ENCODE data around the gene DIP2C.
"Not testable (repeated sequence)": the region's sequence is repeated elsewhere in the genome, so short reads cannot be mapped to it uniquely, and the experiment has no call there.

The DIP2C gene

DNA sequence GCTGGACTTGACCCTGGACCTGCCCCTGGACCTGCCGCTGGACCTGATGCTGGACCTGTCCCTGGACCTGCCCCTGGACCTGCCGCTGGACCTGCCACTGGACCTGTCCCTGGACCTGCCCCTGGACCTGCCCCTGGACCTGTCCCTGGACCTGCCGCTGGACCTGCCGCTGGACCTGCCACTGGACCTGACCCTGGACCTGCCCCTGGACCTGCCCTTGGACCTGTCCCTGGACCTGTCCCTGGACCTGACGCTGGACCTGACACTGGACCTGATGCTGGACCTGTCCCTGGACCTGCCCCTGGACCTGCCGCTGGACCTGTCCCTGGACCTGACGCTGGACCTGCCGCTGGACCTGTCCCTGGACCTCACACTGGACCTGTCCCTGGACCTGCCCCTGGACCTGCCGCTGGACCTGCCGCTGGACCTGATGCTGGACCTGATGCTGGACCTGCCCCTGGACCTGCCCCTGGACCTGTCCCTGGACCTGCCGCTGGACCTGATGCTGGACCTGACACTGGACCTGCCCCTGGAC, 31.6 kb downstream of the DIP2C start:
- DNase-seq (ENCODE audit: low spot score) = not testable (repeated sequence)

DNA sequence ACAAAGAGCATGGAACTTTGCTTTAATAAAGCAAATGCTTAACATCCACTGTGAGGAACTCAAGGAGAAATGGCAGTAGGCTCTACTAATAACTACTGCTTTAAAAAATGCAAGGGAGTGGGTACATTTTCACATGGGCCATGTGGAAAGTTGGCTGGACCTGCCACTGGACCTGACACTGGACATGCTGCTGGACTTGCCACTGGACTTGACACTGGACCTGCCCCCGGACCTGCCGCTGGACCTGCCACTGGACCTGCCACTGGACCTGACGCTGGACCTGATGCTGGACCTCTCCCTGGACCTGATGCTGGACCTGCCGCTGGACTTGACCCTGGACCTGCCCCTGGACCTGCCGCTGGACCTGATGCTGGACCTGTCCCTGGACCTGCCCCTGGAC, 32.6 kb downstream of the DIP2C start:
- DNase-seq (ENCODE audit: low spot score) = no peak

DNA sequence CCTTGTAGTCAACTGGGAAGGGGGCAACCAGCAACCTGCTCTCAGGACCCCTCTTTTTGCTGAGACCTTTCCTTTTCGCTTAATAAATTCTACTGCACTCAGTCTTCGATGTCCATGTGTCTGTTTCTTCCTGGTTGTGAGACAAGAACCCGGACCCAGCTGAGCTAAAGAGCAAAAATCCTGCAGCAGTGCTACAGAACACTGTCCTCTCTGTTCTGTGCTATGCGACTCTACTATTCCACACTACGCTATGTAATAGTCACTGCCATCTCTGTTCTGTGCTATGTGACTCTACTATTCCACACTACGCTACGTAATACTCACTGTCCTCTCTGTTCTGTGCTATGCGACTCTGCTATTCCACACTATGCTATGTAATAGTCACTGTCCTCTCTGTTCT, 34.3 kb downstream of the DIP2C start:
- DNase-seq (ENCODE audit: low spot score) = no peak

DNA sequence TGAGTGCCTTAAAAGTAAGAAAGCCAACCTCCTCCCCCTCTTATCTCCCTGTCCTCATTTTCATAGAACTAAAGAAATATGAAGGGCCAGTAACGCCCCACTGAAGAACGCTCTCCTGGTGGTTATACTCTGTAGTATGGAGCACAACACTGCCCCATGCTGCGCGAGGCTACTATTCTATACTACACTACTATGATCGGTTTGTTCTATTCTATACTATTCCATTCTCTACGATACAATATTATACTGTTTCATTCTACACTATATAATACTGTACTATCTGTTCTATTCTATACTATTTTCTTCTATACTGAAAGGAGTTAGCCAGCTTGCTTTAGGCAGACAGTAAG, 34.8 kb downstream of the DIP2C start:
- DNase-seq (ENCODE audit: low spot score) = no peak

DNA sequence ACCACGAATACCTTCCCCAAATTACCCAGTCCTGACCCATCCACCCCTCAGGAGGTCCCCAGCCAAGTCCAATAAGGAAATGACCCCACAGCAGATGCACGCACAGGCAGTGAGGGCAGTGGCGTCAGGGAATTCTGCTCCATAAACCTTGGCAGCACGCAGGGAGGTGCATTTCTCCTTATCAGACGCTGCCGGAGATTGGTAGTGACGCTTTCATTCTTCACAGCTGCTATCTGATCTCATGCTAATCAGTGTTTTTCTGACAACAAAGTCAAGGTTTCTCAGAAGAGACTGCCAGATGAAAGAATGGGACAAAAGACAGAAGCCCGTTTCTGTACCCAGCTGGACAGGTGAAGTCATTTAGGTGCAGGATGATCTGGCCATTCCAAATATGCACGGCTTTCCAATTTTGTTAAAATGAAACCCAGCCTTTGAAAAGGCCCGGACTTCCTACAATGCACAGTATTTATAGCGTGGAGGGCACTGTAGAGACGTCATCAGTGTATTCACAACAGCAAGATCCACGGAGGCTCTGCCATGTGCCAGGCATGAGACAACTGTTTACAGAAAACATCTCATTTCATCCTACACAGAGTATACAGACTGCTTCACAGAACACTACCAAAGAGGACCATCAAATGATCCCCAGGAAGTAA, 35.3 kb downstream of the DIP2C start:
- no peak for DNase-seq (ENCODE audit: low spot score)

DNA sequence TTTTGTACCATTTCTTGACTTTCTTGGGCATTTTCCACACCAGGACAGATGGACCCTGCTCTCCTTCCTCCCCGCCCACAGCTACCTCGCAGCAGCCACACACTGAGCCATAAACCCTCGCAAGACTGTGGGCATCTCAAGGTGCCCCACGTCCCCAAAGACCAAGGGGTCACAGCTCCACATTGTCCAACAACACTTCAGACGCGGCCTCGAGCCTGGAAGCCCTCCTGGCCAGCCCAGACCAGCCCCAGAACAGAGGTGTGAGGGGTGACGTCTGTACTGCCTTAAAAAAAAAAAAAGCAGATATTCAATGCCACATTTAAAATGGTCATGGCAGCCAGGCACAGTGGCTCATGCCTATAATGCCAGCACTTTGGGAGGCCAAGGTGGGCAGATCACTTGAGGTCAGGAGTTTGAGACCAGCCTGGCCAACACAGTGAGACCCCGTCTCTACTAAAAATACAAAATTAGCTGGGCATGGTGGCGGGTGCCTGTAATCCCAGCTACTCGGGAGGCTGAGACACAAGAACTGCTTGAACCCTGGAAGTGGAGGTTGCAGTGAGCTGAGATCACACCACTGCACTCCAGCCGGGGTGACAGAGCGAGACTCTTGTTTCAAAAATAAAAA, 36.5 kb downstream of the DIP2C start:
- not testable (repeated sequence) for DNase-seq (ENCODE audit: low spot score)

DNA sequence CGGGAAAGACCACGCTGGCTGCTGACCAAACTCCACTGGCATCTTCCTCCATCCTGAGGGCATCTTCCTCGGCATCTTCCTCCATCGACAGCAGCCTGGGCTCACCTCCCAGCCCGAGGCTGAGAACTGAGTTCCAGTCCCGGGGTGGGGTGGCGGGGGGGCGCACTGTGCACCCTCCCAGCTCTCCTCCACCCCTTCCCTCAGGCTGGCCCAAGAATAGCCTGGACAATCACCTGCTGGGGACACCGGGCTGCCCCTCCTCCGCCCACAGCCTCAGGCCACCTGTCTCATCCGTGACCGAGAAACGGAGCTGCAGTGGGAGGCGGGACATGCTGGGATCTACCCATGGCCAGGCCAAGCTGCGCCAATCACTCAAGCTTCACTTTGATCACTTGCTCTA, 37.2 kb downstream of the DIP2C start:
- no peak for DNase-seq (ENCODE audit: low spot score)

DNA sequence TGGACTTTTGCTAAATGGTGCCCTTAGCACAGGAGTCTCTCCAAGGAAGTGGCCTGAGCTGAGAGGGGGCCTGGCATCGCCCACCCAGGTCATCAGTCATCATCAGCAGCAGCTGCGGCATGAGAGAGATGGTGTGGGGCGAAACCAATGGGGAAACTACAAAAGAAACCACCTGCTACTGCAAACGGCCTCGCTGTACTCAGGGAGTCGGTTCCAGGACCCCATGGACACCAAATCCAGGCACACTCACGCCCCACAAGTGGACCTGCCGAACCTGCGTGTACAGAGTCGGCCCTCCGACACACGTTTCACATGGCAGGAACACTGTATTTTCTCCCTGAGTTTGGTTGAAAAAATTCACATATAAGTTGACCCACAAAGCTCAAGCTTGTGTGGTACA, 37.8 kb downstream of the DIP2C start:
- DNase-seq (ENCODE audit: low spot score) = no peak

DNA sequence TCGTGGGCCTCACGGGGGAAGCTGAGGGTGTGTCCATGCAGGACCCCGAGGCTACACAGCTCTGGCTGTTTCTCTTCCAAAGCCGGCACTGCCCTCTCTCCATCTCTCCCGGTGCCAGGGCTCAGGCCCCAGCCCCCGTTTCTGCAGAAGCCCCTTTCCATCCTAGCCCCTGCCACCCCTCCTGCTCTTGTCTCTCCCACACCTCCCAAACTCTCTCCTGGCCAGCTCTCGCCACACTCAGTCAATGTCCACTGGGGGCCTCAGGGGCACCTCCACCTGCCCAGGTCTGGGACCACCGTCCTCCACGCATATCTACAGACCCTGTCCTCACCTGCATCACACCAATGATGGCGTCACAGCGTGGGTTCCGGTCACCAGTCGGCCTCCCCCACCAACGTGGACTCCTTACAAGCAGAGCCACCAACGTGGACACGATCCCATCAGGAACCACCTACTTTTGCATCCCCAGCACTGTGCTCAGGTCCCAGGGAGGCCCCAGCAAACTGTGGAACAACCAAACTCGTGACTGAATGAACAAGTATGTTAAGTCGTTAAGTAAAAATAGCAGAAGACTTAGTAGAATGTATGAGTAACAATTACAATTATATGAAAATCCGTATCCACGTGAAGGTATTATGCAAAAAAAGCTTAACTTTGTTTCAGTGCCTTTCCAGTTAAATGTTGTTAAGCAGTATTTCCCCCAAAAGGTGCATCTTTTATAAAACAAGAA, 38.4 kb downstream of the DIP2C start:
- no peak for DNase-seq (ENCODE audit: low spot score)

DNA sequence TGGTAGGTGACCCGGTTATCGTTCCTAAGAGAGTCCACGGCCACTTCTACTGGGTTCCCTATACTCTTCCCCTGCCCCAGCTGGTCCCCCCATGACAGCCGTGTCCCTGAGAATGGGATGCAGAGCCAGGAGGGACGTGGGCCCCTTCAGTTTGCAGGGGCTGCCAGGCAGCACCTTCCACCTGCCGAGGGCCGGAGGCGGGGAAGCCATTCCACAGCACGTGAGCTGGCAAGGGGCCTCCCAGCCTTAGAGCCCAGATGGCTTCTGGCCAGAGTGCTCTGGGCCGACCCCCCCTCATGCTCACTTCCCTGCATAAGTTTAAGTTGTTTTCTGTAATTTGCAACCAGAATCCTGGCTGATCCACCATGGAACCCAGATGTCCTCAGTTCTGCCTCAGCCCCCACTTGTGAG, 39.0 kb downstream of the DIP2C start:
- DNase-seq (ENCODE audit: low spot score) = no peak

DNA sequence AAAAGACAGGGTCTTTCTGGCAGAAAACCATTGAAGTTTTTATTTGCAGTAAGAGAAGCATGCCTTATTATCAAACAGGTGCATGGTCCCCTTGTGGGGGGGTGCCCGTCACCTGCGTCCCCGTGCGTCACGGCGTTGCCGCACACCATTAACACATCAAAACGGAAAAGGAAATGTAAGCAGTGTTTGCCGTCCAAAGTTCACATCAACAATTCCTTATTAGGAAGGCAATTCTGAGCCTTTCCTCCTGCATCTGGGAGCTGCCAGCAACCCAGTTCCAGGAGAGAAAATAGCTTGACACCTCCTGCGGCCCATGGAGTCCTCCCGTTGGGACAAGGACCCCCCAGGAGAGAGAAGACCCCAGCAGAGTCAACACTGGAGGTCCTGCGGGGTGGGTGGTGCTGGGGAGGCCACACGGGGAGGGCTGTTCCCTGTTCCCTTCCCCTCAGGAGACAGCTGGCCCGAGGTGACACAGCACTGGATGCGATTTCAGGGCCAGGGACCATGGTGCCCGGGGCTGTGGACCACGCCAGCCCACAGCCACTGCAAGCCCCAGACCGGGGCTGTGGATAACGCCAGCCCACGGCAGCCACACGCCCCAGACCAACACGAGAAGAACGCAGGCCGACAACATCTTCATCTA, 39.5 kb downstream of the DIP2C start:
- DNase-seq (ENCODE audit: low spot score) = peak; percentile 83

DNA sequence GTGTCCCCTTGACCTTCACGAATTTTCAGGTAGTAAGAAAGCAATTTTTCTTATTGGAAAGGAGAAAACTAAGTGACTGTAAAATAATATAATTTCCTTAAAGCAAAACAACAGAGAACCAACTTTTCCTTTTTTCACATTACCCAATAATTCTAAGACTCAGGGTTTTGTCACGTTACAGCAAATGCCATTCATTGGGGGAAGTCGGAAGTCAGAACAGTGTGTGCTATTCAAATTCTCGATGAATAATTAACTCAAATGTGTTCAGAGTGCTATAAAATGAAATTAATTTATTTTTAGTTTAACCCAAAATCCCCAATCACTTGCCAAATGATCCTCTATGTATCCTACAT, 40.0 kb downstream of the DIP2C start:
- peak; percentile 60 for DNase-seq (ENCODE audit: low spot score)

DNA sequence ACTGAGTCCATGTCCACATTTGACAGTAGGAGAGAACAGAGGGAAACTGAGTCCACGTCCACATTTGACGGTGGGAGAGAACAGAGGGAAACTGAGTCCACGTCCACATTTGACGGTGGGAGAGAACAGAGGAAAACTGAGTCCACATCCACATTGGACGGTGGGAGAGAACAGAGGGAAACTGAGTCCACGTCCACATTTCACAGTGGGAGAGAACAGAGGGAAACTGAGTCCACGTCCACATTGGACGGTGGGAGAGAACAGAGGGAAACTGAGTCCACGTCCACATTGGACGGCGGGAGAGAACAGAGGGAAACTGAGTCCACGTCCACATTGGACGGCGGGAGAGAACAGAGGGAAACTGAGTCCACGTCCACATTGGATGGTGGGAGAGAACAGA, 42.4 kb downstream of the DIP2C start:
- DNase-seq (ENCODE audit: low spot score) = not testable (repeated sequence)

DNA sequence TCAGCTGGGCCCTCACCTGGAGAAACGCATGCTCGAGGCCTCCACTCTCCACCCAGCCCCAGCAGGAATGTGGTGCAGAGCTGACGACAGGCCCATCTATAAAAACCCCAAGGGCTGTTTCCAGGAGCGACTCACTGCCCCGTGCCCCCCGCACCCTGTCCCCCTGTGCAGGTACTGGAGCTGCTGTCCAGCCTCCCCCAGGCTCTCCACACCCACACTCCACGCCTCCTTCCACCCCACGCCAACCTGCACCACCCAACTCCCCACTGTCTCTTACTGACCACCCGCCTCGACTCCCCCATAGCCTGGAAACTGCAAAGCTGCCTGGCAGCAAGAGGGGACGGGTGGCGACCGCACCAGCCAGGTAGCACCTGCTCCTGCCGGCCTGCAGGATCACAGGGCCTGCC, 43.3 kb downstream of the DIP2C start:
- DNase-seq (ENCODE audit: low spot score) = no peak

DNA sequence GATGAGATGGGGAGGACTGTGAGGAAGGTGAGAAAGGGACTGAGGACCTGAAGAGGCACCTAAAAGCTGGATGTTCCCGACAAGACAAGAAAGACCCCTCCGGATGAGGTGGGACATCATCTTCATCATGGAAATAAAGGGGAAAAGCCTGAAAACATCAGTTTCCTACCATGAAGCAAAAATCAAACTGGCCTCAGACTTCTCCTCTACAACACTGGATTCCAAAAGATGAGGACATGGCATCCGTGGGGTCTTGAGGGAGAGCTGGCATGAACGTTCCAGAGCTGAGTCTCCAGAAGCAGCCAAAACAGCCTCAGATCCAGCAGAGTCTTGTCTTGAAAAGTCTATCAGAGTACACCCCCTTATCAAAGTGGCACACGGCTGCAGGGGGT, 44.5 kb downstream of the DIP2C start:
- no peak for DNase-seq (ENCODE audit: low spot score)

DNA sequence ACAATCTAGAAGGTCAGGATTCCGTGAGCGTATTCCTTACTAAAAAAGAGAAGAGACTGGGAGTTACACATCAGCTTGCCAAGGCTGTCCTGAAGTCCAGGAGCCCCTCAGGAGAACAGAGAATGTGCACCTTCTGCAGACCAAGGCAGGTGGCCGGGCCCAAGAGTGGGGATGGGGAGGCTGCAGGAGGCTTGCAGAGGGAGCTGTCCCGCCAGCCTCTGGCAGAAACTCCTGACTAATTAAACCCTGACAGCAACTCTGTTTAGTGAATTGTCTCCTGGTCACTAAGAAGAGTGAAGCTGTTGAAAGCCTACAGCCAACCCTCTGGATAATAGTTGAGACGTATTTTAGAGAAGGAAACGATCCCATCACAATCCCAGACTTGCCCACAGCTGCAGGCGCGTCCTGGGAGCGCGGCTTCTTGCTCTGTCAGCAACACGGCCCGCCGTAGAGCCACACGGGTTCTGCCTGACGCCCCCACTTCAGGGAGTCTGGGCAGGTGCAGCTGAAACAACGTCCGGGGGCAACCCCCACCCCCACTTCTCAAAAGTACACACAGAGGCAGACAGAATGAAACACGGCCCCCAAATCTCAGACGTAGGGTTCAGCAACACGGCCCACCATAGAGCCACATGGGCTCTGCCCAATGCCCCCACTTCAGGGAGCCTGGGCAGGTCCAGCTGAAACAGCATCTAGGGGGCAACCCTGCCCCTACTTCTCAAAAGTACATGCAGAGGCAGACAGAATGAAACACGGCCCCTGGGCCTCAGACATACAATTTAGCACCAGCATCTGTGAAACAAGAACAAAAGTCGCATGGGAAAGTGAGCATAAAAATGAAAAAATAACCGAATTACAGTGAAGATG, 45.2 kb downstream of the DIP2C start:
- no peak for DNase-seq (ENCODE audit: low spot score)

DNA sequence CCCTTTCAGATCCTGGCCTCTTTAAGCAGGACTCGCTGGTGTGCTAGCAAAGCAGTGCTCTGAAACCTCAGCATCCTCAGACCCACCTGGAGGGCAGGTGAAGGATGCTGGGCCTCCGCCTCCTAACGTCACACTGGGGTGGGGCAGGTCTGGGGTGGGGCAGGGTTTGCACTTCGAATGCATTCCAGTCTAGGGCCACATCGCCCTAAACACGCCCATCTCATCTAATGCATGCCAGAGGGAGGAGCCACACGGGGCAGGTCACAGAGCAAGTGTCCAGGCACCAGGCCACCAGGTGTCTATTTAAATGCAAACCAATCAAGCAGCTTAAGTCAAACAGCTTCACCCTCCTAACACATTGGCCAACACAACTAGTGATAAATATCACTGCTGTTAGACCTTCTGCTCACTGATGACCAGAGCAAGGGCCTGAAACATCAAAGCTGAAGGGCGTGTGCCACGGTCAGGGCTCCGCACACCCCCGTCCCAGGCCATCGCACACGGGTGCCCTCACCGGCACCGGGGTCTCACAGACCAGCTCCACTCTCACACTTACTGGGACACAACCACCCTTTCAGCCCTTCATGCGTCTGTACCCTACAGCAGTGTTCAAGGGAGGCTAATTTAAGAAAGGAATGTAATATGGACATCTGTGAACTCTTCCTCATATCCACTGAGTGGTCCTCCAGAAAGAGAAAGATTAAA, 47.1 kb downstream of the DIP2C start:
- no peak for DNase-seq (ENCODE audit: low spot score)

DNA sequence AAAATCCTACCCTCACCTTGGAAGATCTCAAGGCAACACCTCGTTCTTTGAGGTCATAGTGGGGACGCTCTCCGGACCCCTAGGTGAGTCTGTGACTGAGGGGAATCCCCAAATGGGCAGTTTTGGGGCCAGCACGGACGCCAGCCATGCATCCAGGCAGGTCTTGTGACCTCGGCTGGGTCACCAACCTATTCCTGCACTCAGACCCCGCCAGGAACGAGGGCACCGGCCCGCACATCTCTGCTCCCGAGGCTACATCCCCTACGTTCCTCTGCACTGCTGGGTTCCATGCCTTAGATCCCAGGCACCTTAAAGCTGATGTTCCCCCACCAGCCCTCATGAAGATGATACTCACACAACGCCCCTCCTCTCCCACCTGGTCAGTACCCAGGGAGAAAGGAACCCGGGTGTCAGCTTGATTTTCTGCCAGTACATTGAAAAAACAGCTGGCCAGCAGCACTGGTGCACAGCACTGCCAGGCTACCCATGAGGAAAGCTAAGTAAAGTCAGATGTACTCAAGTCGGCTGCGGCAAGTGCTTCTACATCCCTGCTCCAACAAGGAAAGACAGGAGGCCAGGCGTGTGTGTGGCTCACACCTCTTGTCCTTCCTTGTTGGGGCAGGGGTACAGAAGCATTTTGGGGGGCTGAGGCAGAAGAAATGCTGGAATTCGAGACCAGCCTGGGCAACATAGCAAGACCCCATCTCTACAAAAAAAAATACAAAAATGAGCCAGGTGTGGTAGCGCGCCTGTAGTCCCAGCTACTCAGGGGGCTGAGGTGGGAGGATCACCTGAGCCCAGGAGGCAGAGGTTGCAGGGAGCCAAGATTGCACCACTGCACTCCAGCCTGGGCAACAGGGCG, 48.1 kb downstream of the DIP2C start:
- DNase-seq (ENCODE audit: low spot score) = no peak

DNA sequence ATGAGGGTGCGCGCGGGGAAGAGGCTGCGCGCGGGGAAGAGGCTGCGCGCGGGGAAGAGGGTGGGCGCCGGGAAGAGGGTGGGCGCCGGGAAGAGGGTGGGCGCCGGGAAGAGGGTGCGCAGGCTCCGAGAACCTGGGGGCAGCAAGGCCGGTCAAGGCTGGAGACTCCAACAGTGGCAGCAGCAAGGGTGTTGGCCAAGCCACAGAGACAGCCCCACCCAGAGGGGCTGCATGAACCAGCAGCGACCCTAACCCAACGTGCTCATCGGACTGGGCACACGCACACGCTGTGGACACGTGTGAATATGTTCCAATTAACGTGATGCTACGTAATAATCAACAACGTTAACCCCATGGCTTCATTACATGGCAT, 48.8 kb downstream of the DIP2C start:
- DNase-seq (ENCODE audit: low spot score) = no peak

Measured in kidney tubule cell (primary cell).